Cardiac atrium fibroblast (primary cell): ENCODE measurements around the gene LRRC37A2. TPM values are rescaled to one million over a fixed set of nuclear protein-coding genes. Genes with fewer than 3 reads are reported as not detected.

Source experiments
- total RNA-seq: library from RNA; depleted of rRNA; stranded (reverse); fragments of >200 nt; gene quantifications from 2 replicates; pipeline ENCODE4 v1.2.3, GENCODE V29; 2015

Gene LRRC37A2
- 2.3 and 2.7 TPM in 2 replicates for total RNA-seq

DNA sequence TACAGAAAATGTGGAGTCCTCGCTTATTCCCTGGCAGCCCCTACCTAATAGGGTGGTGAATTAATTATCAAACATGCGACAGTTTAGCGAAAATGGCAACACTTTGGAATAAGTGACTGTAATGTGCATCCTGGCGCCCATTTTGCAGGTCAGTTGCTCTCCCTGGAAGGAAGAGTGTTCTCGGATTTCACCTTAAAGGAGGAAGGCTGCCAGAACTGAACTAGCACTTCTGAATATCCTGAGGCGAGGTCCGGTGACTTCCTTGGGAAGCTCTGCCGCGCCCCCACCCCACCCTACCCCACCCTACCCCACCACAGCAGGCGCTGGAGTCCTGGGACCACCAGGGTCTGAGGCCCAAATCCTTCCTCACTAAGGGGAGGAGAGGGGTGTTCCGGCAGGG is at the start of gene LRRC37A2:
LRRC37A2 (plus strand) TSS at position 301 of the 400 bp plus-strand sequence. CDS start 245 bp downstream, outside the sequence.

DNA sequence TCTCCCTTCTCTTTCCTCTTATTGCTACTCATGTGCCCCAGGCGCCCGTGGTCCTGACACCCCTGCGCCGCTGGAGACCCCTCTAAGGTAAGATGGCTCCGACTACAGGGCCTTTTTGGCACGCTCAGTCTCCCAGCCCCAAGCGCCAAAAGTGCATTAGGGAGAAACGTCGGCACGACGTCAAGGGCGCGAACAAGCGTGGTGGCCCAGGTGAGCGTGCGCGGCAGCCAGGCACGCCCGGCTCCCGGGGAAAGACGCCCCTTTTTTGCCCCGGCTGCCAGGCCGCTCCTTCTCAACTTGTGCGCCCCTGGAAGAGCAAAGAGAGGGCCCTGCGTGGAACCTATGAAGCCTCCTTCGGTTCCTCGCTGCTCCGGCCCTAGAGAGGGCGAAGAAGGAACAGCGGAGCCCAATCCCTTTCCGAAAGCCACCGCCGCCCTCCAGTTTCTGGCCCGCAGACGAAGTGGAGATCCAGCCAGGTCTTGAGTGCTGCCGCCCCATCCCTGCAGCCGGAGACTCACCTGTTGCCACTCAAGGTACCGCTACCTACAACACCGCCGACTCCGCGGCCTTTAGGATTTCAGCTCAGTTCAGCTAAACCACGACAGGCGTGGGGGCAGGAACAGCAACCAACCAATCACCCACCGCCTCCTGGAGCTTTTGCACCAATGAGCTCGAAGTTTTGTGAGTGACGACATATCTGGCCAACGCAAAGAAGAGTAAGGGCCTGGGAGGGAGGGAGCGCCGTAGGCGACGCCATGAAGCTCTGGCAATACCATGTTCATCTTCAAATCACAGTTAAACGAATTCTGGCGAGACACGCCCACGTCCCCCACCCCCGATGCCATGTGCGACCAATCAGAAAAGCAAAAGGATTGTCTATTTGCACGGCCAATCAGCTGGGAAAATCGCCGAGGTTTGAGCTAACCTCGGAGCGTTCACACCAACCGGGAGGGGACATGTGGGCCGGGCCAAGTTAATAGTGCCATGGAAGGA is 67.1 kb downstream of the LRRC37A2 start, which contains the start of gene ARL17A:
ARL17A (minus strand) TSS at position 609 of the 993 bp plus-strand sequence. CDS start 3,369 bp downstream, outside the sequence.

DNA sequence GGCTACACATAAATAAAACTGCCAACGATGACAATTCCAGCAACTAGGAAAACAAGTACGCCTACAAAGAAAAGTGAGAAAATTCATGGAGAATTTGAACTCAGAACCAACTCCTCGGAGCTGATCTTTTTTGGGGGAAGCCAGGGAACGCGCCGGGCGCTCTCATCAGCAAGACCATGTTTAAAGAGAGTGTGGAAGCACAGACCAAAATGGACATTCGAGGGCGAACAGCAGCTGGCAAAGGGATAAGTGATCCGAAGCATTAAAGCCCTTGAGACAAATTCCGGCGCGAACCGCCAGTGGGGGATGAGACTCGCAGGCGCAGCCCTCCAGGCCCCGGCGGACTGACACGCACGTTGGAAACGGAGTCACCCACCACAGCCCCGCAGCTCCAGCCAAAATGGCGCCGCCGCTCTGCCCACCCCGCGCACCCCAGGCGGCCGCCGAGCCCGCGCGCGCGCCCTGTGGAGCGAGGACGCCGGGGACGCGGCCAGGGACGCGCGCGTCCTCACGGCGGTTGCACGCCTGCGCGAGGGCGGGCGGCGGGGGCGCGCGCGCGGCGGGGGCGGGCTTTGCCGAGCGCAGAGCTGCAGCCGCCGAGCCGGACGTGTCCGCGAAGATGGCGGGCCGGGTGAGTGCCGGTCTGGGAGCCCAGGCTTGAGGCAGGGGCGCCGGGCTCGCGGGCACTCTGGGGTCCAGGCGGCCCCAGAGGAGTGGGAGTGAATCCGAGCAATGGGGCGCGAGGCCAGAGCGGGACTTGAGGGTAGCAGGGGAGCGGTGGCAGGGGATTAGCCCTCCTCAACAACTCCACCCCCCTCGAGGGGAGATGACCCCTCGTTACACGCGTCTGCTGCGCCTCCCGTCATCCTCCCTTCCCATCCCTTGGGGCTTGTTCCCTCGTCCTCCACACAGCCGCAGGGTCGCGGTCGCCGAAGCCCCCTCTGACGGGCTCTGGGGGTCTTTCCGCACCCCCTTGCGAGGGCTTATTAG is 78.2 kb downstream of the LRRC37A2 start, which contains the start of gene NSF:
NSF (plus strand) TSS at position 513 of the 990 bp plus-strand sequence; CDS start at position 620, 107 bp downstream.

Other genes starting within 250 kb of the LRRC37A2 start
- gene LRRC37A, start 217.3 kb upstream of the LRRC37A2 start, total RNA-seq, result 1.5 and 3.8 TPM in 2 replicates
- 6.7 and 9.6 TPM in 2 replicates for gene ARL17B, start 150.7 kb upstream of the LRRC37A2 start, total RNA-seq
- gene ARL17A, start 67.2 kb downstream of the LRRC37A2 start, total RNA-seq, result 4.1 and 9.7 TPM in 2 replicates
- gene NSF, start 78.2 kb downstream of the LRRC37A2 start, total RNA-seq, result 28.0 and 33.9 TPM in 2 replicates